Activated T-cell treated with anti-CD3 and anti-CD28 coated beads, Interleukin-2, amount 50 U/mL, for 72 hours (primary cell): Measurements from ENCODE around the gene DIAPH1. TPM values are rescaled to one million over a fixed set of nuclear protein-coding genes. Genes with fewer than 3 reads are reported as not detected.

ENCODE experiments used
- ATAC-seq, 2 donors: fragments of 150-1000 bp; cut with Tn5 transposase; replicated peaks in 1 of 2; 2 replicates each; pipeline ENCODE4 v1.10.0; 2021; ENCODE audit warnings: moderate library complexity in 2 of 2, mild to moderate bottlenecking in 1 of 2
- DNase-seq, 2 donors: peaks; one replicate each; pipeline ENCODE4 v3.0.0; 2021 to 2022; ENCODE audit warnings: mixed read lengths in 1 of 2
- H3K27ac Mint-ChIP-seq: one replicate; pipeline ENCODE4 v1.8.0; 2022; ENCODE audit warnings: mild to moderate bottlenecking, moderate library complexity, mixed read lengths
- H3K27me3 Mint-ChIP-seq: one replicate; pipeline ENCODE4 v1.8.0; 2022; ENCODE audit warnings: low read depth, mixed read lengths
- H3K36me3 Mint-ChIP-seq, 2 donors: one replicate each; pipeline ENCODE4 v1.8.0; 2022; ENCODE audit warnings: mixed read lengths in 2 of 2, mild to moderate bottlenecking in 1 of 2; ENCODE audit not compliant: insufficient read depth in 2 of 2
- H3K4me1 Mint-ChIP-seq: one replicate; pipeline ENCODE4 v1.8.0; 2022; ENCODE audit warnings: low read depth, mixed read lengths
- H3K4me3 Mint-ChIP-seq, 2 donors: one replicate each; pipeline ENCODE4 v1.8.0; 2022; ENCODE audit warnings: mild to moderate bottlenecking in 2 of 2, mixed read lengths in 2 of 2, moderate library complexity in 2 of 2
- H3K9me3 Mint-ChIP-seq, 2 donors: one replicate each; pipeline ENCODE4 v1.8.0; 2022; ENCODE audit warnings: mixed read lengths in 2 of 2
- total RNA-seq, 2 donors: library from RNA; stranded (reverse); gene quantifications; one replicate each; pipeline ENCODE4 v1.2.3, GENCODE V29; 2022

DIAPH1 gene
- 100 to 1,000 TPM; 162 to 165 TPM for total RNA-seq

DNA sequence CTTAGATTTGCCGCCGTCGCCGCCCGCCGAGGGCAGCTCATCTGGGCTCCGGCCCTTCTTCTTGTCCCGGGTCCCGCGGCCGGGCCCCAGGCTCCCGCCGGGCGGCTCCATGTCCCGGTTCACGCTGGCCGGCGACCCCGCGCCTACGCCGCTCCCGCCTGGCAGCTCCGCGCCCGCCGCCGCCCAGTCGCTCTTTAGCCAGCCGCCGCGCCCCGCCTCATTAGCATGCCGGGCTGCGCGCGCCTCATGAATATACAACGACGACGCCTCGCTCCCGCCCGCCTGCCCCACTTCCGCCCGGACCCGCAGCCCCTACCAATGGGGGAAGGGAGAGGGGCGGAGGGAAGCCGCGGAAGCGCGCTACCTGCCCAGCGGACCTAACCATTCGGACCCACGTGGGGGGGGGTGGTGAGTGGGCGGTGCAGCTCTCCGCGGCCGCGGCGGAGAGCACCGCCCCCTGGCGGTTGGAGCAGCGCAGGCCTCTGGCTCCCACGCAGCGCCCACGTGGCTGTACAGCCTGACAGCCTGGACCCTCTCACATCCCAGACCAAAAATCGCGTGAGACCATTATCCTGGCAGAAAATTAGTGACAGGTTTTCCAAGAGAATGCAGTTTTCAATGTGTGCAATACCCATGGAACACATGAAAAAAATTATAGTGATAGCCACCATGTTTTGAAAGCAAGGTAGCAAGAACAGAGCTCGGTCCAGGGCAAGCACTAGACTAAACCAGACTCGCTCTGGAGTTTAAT is at the start of gene DIAPH1:
Gene DIAPH1 (minus strand): TSS at position 197 of the 751 bp plus-strand sequence. CDS start 86 bp downstream, at position 111.
- peaks cover 63% of the 10 kb centered on the region for H3K4me1 Mint-ChIP-seq

DNA sequence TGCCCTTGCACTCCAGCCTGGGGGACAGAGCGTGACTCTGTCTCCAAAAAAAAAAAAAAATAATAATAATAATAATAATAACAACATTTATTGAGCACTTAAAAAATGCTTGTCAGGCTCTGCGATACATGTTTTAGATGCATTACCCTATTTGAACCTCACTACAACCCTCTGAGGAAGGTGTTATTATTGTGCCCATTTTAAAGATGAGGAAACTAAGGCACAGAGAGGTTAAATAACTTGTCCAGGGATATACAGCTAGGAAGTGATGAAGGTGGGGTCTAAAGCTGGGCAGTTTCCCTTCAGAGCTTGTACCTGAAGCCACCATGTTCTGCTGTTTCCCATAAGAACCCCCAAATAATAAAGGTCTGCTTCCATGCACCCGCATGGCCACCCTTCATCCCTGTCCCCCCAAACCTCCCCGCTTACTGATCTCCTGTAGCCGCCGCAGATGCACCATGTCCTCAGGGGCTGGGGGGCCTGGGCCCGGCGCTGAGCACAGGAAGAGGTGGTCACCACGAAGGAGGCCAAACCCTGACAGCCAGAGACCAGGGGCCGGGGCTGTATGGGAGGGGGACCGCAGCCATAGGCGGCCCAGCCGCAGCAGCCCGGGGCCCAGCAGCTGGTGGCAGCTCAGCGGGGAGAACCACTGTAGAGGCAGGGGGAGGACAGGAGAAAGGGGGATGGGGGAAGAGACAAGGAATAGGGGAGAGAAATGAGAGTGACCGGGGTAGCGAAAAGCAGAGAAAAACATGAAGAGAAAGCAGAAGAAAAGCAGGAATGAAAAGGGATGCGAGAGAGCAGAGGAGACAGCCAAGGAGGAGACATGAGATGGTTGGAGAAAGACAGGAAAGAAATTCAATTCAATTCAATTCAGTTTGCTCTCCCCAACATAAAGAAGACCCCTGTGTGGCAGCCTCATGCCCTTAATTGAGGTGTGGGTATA is 47.5 kb upstream of the DIAPH1 start:
- Mint-ChIP-seq H3K27ac (no peak overlapping the region), H3K4me1 (peaks cover 4% of the 10 kb centered on the region), H3K9me3 (no peaks in the 10 kb centered on the region), H3K4me3 (no peak overlapping the region), H3K27me3 (no peaks in the 10 kb centered on the region), H3K36me3 (no peaks in the 10 kb centered on the region)
- no peak for ATAC-seq
- no peak for DNase-seq

More for the DNA sequence above, at the start of gene DIAPH1:
- peak; percentile 91 to 92 for ATAC-seq
- Mint-ChIP-seq H3K36me3 (peaks cover 14 to 18% of the 10 kb centered on the region in 2 donors), H3K4me3 (peak within 1 kb of the TSS; percentile 92 to 98), H3K27me3 (no peaks in the 10 kb centered on the region), H3K9me3 (no peaks in the 10 kb centered on the region), H3K27ac (peak within 1 kb of the TSS; percentile 94)
- DNase-seq, result peak; percentile 99

DNA sequence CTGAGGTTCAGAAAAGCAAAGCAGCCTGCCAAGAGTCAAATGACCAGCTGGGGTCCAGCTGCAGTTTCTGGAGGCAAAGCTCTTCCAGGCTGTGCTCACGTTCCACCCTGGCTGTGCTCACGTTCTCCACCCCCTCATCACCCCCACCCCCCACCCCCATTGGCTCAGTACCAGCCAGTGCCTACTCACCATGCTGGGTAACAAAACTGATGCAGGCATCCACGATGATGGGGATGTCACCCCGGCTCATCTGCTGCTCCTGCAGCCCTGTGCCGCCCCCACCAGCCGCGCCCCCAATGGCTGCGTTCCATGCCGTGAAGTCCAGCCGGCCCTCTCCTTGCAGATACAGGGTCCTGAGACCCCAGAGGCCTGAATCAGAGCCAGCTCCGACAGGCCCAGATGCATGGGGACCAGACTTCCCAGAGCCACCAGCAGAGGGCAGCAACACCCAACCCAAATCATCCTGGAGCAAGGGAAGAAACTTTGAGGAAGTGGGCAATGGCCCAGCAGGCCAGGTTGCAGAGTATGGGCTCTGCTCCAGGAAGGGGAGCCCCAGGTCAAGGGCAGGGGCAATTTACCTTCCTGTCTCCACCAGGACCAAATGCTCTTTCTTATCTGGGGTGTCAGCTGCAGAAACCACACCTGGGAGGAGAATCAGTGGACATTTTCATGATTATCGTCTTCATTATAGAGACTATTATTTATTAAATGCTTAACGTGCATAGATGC is 46.1 kb upstream of the DIAPH1 start:
- Mint-ChIP-seq H3K9me3 (no peaks in the 10 kb centered on the region), H3K36me3 (no peaks in the 10 kb centered on the region), H3K4me1 (peaks cover 4% of the 10 kb centered on the region), H3K27ac (no peak overlapping the region), H3K4me3 (no peak overlapping the region), H3K27me3 (no peaks in the 10 kb centered on the region)
- peak; percentile 72 to 79 for DNase-seq
- ATAC-seq, result peak; percentile 90

DNA sequence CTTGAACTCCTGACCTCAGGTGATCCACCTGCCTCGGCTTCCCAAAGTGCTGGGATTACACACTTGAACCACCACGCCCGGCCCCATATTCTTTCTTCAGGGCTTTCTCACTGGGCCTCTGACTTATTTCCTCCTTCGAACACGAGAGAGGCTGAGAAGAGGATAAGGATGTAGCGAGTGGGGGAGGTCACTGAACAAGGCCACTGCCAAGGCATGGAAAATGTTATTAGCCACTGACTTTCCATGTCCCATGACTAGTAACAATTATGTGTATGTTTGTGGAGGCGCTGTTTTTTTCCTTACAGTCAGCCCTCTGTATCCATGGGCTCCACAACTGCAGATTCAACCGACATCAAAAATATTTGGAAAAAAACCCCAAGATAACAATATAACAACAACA is 44.7 kb upstream of the DIAPH1 start:
- no peaks in the 10 kb centered on the region for H3K9me3 Mint-ChIP-seq
- no peak overlapping the region for H3K27ac Mint-ChIP-seq
- H3K36me3 Mint-ChIP-seq, result no peaks in the 10 kb centered on the region
- DNase-seq (no peak), ATAC-seq (no peak)
- H3K27me3 Mint-ChIP-seq, result no peaks in the 10 kb centered on the region
- H3K4me3 Mint-ChIP-seq, result no peak overlapping the region
- peaks cover 4% of the 10 kb centered on the region for H3K4me1 Mint-ChIP-seq

DNA sequence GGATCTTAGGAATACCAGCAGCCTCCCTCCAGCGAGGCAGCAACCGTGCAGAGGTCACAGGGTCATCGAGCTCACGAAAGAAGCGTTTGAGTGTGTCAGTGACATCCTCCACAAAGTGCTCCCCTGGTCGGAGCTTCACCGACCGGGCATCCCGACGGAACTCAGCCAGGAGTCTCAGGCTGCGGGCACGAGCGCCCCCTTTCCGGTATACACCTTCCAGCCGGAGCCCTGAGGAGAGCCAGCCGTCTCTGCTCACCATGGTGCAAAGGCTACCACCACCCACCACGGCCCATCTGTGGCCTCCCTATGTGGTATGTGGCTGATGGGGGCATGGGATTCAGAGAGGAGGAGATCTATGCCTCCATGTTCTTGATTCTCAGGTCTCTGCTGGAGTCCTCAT is 43.2 kb upstream of the DIAPH1 start:
- no peaks in the 10 kb centered on the region for H3K36me3 Mint-ChIP-seq
- ATAC-seq (no peak), DNase-seq (no peak)
- no peaks in the 10 kb centered on the region for H3K9me3 Mint-ChIP-seq
- H3K27ac Mint-ChIP-seq, result no peak overlapping the region
- peaks cover 9% of the 10 kb centered on the region for H3K4me1 Mint-ChIP-seq
- H3K4me3 Mint-ChIP-seq, result no peak overlapping the region
- no peaks in the 10 kb centered on the region for H3K27me3 Mint-ChIP-seq

DNA sequence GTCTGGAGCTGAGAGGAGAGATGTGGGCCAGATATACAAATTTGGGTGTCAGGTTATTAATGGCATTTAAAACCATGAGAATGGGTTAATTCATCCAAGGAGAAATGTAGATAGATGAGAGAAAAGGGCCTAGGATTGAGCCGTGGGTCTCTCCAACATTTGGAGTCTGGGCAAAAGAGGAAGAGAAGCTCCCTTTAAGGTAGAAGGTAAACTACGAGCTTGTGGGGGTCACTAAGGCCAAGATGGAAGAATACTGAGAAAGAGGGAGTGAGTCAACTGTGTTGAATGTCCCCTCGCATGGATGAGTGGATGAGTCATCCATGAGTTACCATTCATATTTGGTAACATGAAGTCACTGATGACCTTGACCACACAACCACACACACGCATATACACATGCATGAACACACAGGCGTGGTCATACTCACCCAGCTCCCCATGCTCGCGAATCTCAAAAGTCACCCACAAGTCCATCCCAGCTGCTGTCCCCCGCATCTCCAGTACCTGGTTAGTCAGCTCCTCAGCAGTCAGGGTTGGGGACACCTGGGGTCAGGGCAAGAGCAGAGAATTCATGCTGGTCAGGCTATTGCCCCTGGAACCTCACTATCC is 39.2 kb upstream of the DIAPH1 start:
- ATAC-seq, result peak; percentile 77 to 87
- H3K4me1 Mint-ChIP-seq, result peaks cover 5% of the 10 kb centered on the region
- H3K27me3 Mint-ChIP-seq, result no peaks in the 10 kb centered on the region
- DNase-seq, result peak; percentile 26 to 40
- no peaks in the 10 kb centered on the region for H3K9me3 Mint-ChIP-seq
- no peaks in the 10 kb centered on the region for H3K36me3 Mint-ChIP-seq
- H3K27ac Mint-ChIP-seq, result no peak overlapping the region
- no peak overlapping the region for H3K4me3 Mint-ChIP-seq

DNA sequence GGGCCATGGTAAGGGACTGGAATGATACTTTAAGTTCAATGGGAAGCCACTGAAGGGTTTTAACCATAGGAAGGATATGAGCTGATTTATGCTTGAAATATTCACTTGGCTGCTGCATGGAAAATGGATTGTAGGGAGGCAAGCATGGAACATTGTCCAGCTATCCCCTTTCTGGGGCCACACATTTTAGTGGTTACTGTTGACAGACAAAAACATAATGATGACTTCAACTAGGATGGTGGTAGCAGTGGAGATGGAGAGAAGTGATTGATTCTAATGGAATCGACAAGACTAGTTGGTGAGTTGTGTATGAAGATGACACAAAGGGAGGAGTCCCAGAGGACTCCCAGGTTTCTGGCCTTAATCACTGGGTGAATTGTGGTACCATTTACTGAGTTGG is 38.6 kb upstream of the DIAPH1 start:
- ATAC-seq, result no peak
- Mint-ChIP-seq H3K9me3 (no peaks in the 10 kb centered on the region), H3K36me3 (no peaks in the 10 kb centered on the region), H3K4me1 (peaks cover 11% of the 10 kb centered on the region), H3K27ac (no peak overlapping the region), H3K27me3 (no peaks in the 10 kb centered on the region), H3K4me3 (no peak overlapping the region)
- no peak for DNase-seq

DNA sequence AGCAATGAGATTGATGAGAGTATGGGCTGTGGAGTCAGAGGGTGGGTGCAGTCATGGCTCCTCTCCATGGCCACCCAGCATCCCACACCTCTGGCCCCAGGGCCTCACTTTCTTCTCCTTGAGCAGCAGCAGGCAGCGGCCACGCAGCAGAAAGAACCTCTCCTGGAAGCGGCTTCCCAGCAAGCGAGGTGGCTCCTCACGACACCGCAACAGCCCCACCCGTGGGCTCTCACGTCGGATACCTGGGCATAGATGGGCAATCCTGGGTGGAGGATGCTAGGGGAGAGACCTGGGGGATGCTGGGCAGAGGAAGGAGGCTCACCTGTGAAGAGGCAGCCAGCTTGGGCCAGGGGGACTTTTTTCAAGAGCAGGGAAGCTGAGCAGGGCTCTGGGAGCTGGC is 37.6 kb upstream of the DIAPH1 start:
- H3K27ac Mint-ChIP-seq, result no peak overlapping the region
- no peak overlapping the region for H3K4me3 Mint-ChIP-seq
- H3K9me3 Mint-ChIP-seq, result no peaks in the 10 kb centered on the region
- ATAC-seq, result no peak
- H3K27me3 Mint-ChIP-seq, result no peaks in the 10 kb centered on the region
- H3K4me1 Mint-ChIP-seq, result peaks cover 19% of the 10 kb centered on the region
- DNase-seq, result no peak
- peaks cover 0 to 2% of the 10 kb centered on the region in 2 donors for H3K36me3 Mint-ChIP-seq

DNA sequence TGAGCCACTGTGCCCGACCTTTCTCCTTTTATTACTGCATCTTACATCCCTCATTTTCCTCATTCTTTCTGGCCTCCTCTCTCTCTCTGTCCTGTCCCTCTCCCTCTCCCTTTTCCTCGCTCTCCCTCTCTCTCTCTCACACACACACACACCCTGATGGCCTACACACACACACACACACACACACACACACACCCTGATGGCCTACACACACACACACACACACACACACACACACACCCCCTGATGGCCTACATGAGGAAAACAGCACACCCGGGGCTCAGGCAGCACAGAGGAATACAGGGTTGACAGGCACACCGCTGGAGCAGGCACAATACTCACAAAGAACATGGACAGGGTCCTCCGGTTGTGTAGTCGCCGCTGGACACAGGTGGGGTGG is 36.2 kb upstream of the DIAPH1 start:
- Mint-ChIP-seq H3K36me3 (peaks cover 0 to 2% of the 10 kb centered on the region in 2 donors), H3K4me1 (peaks cover 25% of the 10 kb centered on the region), H3K27ac (no peak overlapping the region), H3K27me3 (no peaks in the 10 kb centered on the region), H3K9me3 (no peaks in the 10 kb centered on the region), H3K4me3 (no peak overlapping the region)
- ATAC-seq (no peak), DNase-seq (no peak)

DNA sequence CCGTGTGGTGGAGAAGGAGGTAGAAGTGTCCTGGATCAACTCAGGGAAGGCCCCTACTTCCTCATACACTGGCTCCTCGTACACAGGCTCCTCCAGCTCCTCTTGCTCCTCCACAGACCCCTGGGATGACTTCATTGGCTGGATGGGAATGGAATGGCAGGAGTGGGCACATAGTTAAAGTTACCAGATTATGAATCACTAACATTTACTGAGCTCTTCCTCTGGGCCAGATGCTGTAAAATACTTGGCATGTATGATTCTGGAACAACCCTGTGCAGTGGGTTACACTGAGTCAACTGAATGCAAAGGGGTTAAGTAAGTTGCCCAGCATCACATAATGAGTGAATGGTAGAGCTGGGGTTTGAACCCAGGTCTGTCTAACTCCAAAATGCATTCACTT is 35.5 kb upstream of the DIAPH1 start:
- Mint-ChIP-seq H3K9me3 (no peaks in the 10 kb centered on the region), H3K4me1 (peaks cover 29% of the 10 kb centered on the region), H3K27me3 (no peaks in the 10 kb centered on the region), H3K4me3 (no peak overlapping the region), H3K27ac (no peak overlapping the region), H3K36me3 (peaks cover 0 to 2% of the 10 kb centered on the region in 2 donors)
- ATAC-seq (no peak), DNase-seq (no peak)

DNA sequence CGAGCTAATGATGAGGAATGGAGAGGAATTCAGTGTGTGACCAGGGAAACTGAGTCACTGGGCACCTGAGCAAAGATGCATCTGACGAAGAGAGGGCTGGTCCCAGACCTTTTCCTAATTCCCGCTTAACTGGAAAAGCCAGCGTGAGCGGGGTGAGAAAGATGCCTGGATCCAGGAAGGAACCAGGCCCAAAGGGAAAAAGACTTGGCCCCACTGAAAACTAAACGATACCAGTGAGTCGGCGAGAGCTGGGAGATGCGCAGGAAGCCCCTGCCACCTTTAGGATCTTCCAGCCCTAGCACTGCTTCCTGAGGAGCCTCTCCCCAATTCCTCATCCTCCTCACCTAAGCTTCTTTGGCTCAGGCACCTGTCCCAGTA is 32.9 kb upstream of the DIAPH1 start:
- ATAC-seq, result no peak
- peaks cover 2% of the 10 kb centered on the region in 2 donors for H3K36me3 Mint-ChIP-seq
- H3K27ac Mint-ChIP-seq, result peak overlapping the region; percentile 93
- no peaks in the 10 kb centered on the region for H3K9me3 Mint-ChIP-seq
- peak overlapping the region; percentile 96 to 98 for H3K4me3 Mint-ChIP-seq
- no peak for DNase-seq
- H3K27me3 Mint-ChIP-seq, result no peaks in the 10 kb centered on the region
- peaks cover 24% of the 10 kb centered on the region for H3K4me1 Mint-ChIP-seq

DNA sequence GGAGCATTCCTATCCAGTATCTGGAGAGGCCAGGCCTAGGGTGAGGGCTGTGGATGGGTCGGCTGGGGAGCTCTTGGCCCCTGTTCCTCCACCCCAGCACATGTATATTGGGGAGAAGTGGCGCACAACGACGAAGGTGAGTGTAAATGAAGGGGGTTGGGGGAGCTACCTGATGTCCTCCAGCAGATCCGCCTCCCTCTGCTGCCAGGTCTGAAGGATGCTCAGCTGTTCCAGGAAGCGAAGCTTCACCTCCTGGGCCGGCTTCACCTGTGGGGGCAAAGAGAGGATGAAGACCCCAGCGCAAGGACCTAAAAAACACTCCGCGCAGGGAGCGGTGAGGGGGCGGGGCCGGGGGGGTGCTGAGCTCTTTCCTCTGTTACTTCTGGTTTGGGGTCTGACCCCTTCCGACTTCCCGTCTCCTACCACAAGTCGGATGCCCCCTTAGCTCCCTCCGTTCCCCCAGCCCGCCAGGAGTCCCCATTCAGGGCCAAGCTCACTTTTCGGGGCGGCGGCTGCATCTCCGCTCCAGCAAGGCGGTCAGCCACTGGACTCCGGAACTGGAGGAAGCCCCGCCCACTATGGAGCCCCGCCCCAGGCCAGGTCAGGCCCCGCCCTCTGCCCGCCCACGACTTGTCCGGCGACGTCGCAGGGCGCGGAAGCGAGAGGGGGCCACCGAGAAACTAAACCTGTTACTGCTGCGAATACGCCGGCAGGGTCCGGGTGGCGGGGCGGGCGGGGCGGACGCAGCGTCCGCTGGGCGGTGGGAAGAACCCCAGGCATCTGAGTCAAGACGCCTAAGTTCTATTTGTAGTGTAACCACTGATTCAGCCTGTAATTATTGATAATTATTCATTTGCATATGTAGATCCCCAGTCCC is 32.3 kb upstream of the DIAPH1 start, which contains the start of gene FCHSD1:
Gene FCHSD1 (minus strand): TSS at position 568 of the 877 bp plus-strand sequence. CDS start 50 bp downstream, at position 518.
- no peaks in the 10 kb centered on the region for H3K27me3 Mint-ChIP-seq

More for the DNA sequence above, 32.3 kb upstream of the DIAPH1 start, which contains the start of gene FCHSD1:
- Mint-ChIP-seq H3K9me3 (no peaks in the 10 kb centered on the region), H3K4me1 (peaks cover 24% of the 10 kb centered on the region), H3K36me3 (peaks cover 2% of the 10 kb centered on the region in 2 donors), H3K4me3 (peak within 1 kb of the TSS; percentile 96 to 98), H3K27ac (peak within 1 kb of the TSS; percentile 93)
- DNase-seq, result peak; percentile 84 to 90
- peak; percentile 96 to 97 for ATAC-seq
